ENCODE results near the gene CDH13. TPM values are rescaled to one million over a fixed set of nuclear protein-coding genes. Genes with fewer than 3 reads are reported as not detected.

Gene CDH13
- total and polyA plus RNA-seq, 2 experiments from 2014 or later = 1.6 to 4.4 TPM

- H3K4me1 ChIP-seq (ENCODE audit: insufficient read depth) = peaks cover 23% of the 10 kb centered on the region
- H4K20me1 ChIP-seq (replicated peaks; ENCODE audit: insufficient read depth) = no peaks in the 10 kb centered on the region
- H2AFZ ChIP-seq = no peak overlapping the region
- H3K4me3 Mint-ChIP-seq = no peak overlapping the region
- H3K9me2 ChIP-seq (ENCODE audit: insufficient read depth) = no peaks in the 10 kb centered on the region
- no peak overlapping the region for H3K27ac ChIP-seq (ENCODE audit: low read depth)
- no peak overlapping the region for H3K4me3 ChIP-seq
- H3K9me3 Mint-ChIP-seq = no peaks in the 10 kb centered on the region
- H3K27me3 ChIP-seq (ENCODE audit: insufficient read depth) = no peaks in the 10 kb centered on the region
- H3K36me3 Mint-ChIP-seq (ENCODE audit: low read depth) = no peaks in the 10 kb centered on the region
- H3K79me2 ChIP-seq (replicated peaks; ENCODE audit: insufficient read depth) = no peaks in the 10 kb centered on the region
- TF ChIP-seq NANOG (IDR thresholded peaks at IDR 0.05; ENCODE audit: borderline replicate concordance) (no peak), ZNF331 (CRISPR knock-in tag; IDR thresholded peaks at IDR 0.05; ENCODE audit: low read depth) (no peak), REST (IDR thresholded peaks at IDR 0.05; ENCODE audit: unreplicated experiment) (no peak), STAT1 (IDR thresholded peaks at IDR 0.05; ENCODE audit: unreplicated experiment) (no peak), EZH2phosphoT487 (IDR thresholded peaks at IDR 0.05; ENCODE audit: unreplicated experiment) (no peak), JUNB (IDR thresholded peaks at IDR 0.05; ENCODE audit: unreplicated experiment) (no peak), CREB1 (CRISPR knock-in tag; IDR thresholded peaks at IDR 0.05; ENCODE audit: low read depth) (no peak), EZH2 (IDR thresholded peaks at IDR 0.05; ENCODE audit: low read depth, unreplicated experiment) (no peak), CTCF (conservative IDR thresholded peaks at IDR 0.05; ENCODE audit: low read depth in 2 of 2) (no peak)
- TF ChIP-seq, protein P1, sequence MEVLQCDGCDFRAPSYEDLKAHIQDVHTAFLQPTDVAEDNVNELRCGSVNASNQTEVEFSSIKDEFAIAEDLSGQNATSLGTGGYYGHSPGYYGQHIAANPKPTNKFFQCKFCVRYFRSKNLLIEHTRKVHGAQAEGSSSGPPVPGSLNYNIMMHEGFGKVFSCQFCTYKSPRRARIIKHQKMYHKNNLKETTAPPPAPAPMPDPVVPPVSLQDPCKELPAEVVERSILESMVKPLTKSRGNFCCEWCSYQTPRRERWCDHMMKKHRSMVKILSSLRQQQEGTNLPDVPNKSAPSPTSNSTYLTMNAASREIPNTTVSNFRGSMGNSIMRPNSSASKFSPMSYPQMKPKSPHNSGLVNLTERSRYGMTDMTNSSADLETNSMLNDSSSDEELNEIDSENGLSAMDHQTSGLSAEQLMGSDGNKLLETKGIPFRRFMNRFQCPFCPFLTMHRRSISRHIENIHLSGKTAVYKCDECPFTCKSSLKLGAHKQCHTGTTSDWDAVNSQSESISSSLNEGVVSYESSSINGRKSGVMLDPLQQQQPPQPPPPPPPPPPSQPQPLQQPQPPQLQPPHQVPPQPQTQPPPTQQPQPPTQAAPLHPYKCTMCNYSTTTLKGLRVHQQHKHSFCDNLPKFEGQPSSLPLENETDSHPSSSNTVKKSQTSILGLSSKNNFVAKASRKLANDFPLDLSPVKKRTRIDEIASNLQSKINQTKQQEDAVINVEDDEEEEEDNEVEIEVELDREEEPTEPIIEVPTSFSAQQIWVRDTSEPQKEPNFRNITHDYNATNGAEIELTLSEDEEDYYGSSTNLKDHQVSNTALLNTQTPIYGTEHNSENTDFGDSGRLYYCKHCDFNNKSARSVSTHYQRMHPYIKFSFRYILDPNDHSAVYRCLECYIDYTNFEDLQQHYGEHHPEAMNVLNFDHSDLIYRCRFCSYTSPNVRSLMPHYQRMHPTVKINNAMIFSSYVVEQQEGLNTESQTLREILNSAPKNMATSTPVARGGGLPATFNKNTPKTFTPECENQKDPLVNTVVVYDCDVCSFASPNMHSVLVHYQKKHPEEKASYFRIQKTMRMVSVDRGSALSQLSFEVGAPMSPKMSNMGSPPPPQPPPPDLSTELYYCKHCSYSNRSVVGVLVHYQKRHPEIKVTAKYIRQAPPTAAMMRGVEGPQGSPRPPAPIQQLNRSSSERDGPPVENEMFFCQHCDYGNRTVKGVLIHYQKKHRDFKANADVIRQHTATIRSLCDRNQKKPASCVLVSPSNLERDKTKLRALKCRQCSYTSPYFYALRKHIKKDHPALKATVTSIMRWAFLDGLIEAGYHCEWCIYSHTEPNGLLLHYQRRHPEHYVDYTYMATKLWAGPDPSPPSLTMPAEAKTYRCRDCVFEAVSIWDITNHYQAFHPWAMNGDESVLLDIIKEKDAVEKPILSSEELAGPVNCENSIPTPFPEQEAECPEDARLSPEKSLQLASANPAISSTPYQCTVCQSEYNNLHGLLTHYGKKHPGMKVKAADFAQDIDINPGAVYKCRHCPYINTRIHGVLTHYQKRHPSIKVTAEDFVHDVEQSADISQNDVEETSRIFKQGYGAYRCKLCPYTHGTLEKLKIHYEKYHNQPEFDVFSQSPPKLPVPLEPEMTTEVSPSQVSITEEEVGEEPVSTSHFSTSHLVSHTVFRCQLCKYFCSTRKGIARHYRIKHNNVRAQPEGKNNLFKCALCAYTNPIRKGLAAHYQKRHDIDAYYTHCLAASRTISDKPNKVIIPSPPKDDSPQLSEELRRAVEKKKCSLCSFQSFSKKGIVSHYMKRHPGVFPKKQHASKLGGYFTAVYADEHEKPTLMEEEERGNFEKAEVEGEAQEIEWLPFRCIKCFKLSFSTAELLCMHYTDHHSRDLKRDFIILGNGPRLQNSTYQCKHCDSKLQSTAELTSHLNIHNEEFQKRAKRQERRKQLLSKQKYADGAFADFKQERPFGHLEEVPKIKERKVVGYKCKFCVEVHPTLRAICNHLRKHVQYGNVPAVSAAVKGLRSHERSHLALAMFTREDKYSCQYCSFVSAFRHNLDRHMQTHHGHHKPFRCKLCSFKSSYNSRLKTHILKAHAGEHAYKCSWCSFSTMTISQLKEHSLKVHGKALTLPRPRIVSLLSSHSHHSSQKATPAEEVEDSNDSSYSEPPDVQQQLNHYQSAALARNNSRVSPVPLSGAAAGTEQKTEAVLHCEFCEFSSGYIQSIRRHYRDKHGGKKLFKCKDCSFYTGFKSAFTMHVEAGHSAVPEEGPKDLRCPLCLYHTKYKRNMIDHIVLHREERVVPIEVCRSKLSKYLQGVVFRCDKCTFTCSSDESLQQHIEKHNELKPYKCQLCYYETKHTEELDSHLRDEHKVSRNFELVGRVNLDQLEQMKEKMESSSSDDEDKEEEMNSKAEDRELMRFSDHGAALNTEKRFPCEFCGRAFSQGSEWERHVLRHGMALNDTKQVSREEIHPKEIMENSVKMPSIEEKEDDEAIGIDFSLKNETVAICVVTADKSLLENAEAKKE (CRISPR knock-in tag; IDR thresholded peaks at IDR 0.05) = no peak
- no peaks in the 10 kb centered on the region for H3K36me3 ChIP-seq (ENCODE audit: insufficient read depth)
- peaks cover 2% of the 10 kb centered on the region for H3K27me3 Mint-ChIP-seq (ENCODE audit: insufficient read depth, low read depth, poor library complexity)
- H3K4me2 ChIP-seq = no peak overlapping the region
- ATAC-seq (no peak), DNase-seq (ENCODE audit: low spot score) (no peak)
- H3F3A ChIP-seq (replicated peaks; ENCODE audit: low read depth) = no peaks in the 10 kb centered on the region
- no peak overlapping the region for H3K27ac Mint-ChIP-seq
- H3K4me1 Mint-ChIP-seq = peaks cover 35% of the 10 kb centered on the region
Measured at GRCh38 chr16:83651871-83652270, 1025.1 kb downstream of the CDH13 start.

Data from GM23338 (cell line).